Muscle layer of colon (tissue), 2 donors: ENCODE results near the gene NOSTRIN.

ENCODE experiments used
- H3K27ac ChIP-seq: one replicate; pipeline ENCODE4 v1.7.0; 2013; ENCODE audit warnings: low read depth, mild to moderate bottlenecking, low read length, moderate library complexity
- H3K27me3 ChIP-seq, 2 donors: one replicate each; pipeline ENCODE4 v1.7.0; 2013; ENCODE audit warnings: low read length in 2 of 2, mild to moderate bottlenecking in 2 of 2; ENCODE audit not compliant: insufficient read depth in 2 of 2, control insufficient read depth in 1 of 2
- H3K36me3 ChIP-seq: one replicate; pipeline ENCODE4 v1.7.0; 2013; ENCODE audit warnings: mild to moderate bottlenecking, low read length; ENCODE audit not compliant: insufficient read depth
- H3K4me1 ChIP-seq: one replicate; pipeline ENCODE4 v1.7.0; 2013; ENCODE audit warnings: mild to moderate bottlenecking, low read length; ENCODE audit not compliant: insufficient read depth
- H3K4me3 ChIP-seq, 2 donors: one replicate each; pipeline ENCODE4 v1.7.0; 2013; ENCODE audit warnings: low read length in 2 of 2, low read depth in 1 of 2, mild to moderate bottlenecking in 1 of 2, moderate library complexity in 1 of 2
- H3K9ac ChIP-seq: one replicate; pipeline ENCODE4 v1.7.0; 2013; ENCODE audit warnings: low read length
- H3K9me3 ChIP-seq: one replicate; pipeline ENCODE4 v1.7.0; 2013; ENCODE audit warnings: mild to moderate bottlenecking, low read length
- donor health status: abdominal sarcoma.
- donor health status: Adenocarcinoma of cecum.

The NOSTRIN gene

DNA sequence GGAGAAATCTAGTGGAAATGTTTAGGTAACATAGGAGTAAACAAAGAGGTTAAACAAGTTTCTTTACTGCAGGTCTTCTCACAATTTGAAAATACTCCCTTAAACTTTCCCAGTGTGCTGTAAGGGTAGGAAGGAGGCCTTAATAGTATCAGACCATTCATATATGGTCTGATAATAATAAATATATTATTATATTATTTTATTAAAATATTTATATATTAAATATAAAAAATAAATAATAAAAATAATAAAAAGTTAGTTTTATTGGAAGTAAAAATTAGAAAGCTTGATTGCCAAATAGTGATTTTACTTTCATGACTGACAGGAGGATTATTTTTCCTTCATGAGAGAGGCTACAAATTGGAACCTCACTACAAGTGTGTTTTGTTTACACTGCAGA is 7.1 kb downstream of the NOSTRIN start:
- Histone ChIP-seq H3K9me3 (no peaks in the 10 kb centered on the region), H3K36me3 (no peaks in the 10 kb centered on the region), H3K4me1 (no peaks in the 10 kb centered on the region), H3K9ac (no peak overlapping the region), H3K4me3 (no peak overlapping the region), H3K27me3 (no peaks in the 10 kb centered on the region), H3K27ac (no peak overlapping the region)

DNA sequence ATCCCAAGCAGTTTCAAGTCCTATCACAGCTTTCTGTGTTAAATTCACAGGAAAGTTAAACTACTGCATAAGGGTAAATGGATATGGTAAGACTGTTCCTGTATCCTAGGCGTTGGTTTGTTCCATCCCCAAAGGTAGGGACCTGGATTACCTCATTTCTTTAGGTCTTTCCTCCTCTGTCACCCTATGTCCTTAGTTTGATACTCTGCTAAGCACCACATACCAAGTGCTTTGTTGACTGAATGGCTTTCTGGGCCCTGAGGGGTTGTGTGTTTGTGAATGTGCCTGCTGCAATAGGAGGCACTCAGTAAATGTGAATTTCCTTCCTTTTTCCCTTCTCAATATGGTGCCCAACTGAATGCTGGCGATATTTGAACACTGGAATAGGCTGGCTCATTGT is 7.8 kb downstream of the NOSTRIN start:
- Histone ChIP-seq H3K9me3 (no peaks in the 10 kb centered on the region), H3K27me3 (no peaks in the 10 kb centered on the region), H3K36me3 (no peaks in the 10 kb centered on the region), H3K9ac (no peak overlapping the region), H3K4me1 (no peaks in the 10 kb centered on the region), H3K27ac (no peak overlapping the region), H3K4me3 (no peak overlapping the region)

DNA sequence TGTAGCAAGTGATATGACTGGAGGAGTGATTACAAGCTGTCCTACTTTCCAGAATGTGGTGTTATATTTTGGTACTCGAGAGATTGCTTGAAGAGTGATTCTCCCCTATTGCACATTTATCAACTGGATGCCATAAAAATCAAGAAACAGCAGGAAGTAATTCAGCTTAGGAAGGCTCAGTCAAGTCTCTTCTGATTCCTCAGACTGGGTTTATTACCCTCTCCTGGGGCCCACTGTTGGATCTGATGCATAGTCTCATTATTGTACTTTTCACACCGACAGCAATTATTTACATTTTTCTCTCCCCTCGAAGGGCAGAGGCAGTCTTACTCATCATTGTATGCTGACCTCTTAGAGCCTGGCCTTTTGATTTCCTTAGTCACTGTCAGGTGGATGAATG is 9.3 kb downstream of the NOSTRIN start:
- no peaks in the 10 kb centered on the region for H3K9me3 ChIP-seq
- H3K9ac ChIP-seq, result no peak overlapping the region
- no peaks in the 10 kb centered on the region for H3K4me1 ChIP-seq
- H3K36me3 ChIP-seq, result no peaks in the 10 kb centered on the region
- no peak overlapping the region for H3K4me3 ChIP-seq
- H3K27me3 ChIP-seq, result no peaks in the 10 kb centered on the region
- no peak overlapping the region for H3K27ac ChIP-seq

- H3K27ac ChIP-seq, result no peak overlapping the region
- H3K36me3 ChIP-seq, result no peaks in the 10 kb centered on the region
- H3K4me3 ChIP-seq, result no peak overlapping the region
- H3K27me3 ChIP-seq, result no peaks in the 10 kb centered on the region
- H3K9me3 ChIP-seq, result no peaks in the 10 kb centered on the region
- H3K9ac ChIP-seq, result no peak overlapping the region
- no peaks in the 10 kb centered on the region for H3K4me1 ChIP-seq
Measured at GRCh38 chr2:168814046-168814445, 11.6 kb downstream of the NOSTRIN start.

DNA sequence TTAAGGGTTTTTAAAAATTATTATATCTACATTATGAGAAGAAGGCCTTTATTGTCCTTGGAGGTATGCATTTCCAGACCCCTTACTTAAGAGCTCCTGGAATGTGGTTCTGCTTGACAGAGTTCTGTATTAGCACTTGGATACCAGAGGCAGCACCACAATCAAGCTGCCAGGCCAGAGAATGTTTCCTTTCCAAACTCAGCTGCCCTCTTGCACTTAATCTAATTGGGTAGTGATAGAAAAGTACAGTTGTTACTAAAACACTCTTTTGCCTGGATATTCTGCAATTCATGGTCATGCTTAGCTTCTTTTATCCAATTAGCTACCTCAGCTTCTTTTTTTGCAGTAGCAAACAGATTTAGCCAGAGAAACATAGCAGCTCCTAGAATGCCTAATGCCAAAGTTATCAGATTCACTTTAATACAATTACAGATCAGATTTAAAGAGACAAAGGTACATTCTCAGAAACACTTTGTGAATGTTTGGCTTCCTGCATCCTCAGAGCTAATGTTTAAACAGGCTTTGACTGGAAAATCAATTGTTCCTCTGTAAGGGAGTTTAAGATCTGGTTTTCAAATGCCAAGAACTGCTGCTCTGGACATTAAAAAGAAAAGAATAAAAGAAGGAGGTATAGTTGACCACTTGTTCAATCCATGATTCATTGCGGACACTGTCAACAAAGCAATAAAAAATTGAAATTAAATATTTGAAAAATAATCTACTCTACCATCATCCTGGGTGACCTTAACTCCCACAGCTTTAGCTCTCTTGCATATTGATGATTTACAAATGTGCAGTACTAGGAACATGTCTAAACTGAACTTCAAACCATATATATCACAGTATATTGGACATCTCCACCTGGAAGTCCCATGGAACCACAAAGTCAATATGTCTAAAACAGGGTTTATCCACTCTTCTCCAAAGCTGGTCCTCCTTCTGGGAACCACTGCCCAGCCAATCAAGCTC is 12.8 kb downstream of the NOSTRIN start:
- H3K4me1 ChIP-seq, result no peaks in the 10 kb centered on the region

DNA sequence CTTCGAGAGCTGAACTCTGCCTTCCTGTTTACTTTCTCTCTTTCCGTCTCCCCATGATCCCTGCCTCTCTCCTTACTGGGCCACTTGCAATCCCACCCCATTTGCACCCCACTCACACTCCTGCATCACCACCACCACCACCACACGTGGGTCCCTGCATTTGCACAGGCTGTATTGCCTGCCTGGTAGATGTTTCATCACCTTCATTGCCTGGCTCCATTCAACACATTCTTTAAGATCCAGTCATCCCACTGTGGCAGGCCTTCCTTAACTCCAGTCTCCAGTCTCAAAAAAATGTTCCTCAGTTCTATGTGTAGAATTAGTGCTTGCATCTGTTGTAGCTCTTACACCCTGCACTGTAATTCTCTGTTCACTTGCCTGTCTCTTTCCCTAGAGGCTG is 13.9 kb downstream of the NOSTRIN start:
- Histone ChIP-seq H3K36me3 (no peaks in the 10 kb centered on the region), H3K27ac (no peak overlapping the region), H3K27me3 (no peaks in the 10 kb centered on the region), H3K4me1 (no peaks in the 10 kb centered on the region), H3K9ac (no peak overlapping the region), H3K9me3 (no peaks in the 10 kb centered on the region), H3K4me3 (no peak overlapping the region)

More for the DNA sequence above, 12.8 kb downstream of the NOSTRIN start:
- H3K9ac ChIP-seq, result no peak overlapping the region
- no peak overlapping the region for H3K4me3 ChIP-seq
- no peaks in the 10 kb centered on the region for H3K27me3 ChIP-seq
- no peak overlapping the region for H3K27ac ChIP-seq
- no peaks in the 10 kb centered on the region for H3K9me3 ChIP-seq
- no peaks in the 10 kb centered on the region for H3K36me3 ChIP-seq

DNA sequence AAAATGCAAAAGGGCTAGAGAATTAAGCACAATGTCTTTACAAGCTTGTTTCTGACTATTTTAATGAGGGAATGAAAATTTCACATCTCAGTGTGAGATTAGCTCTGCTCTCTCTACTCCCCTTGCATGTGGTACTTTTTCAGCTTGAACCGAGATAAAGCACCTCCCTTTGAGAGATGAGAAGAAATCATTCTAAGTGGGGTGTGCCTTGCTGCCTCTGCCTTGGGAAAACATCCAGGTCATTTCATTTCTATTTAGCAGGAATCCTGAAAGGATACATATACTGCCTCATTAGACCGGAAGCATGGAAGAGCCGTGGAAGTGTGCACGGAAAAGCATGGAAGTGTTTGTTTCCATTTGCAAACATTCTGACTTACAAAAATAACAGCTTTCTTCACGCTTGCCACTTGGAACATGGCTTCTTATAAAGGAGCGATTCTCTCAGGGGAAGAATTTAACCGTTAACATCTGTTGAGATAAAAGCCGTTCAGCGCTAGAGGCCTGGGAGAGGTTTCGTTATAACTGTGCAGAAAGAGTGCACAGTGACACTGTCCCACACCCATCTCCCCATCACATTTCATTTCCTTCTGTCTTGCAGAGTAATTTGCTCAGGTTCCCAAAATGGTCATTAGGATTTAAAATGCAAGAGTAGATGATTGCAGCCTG is 16.7 kb downstream of the NOSTRIN start:
- Histone ChIP-seq H3K27ac (no peak overlapping the region), H3K36me3 (no peaks in the 10 kb centered on the region), H3K9ac (no peak overlapping the region), H3K9me3 (no peaks in the 10 kb centered on the region), H3K4me1 (no peaks in the 10 kb centered on the region), H3K27me3 (no peaks in the 10 kb centered on the region), H3K4me3 (no peak overlapping the region)

DNA sequence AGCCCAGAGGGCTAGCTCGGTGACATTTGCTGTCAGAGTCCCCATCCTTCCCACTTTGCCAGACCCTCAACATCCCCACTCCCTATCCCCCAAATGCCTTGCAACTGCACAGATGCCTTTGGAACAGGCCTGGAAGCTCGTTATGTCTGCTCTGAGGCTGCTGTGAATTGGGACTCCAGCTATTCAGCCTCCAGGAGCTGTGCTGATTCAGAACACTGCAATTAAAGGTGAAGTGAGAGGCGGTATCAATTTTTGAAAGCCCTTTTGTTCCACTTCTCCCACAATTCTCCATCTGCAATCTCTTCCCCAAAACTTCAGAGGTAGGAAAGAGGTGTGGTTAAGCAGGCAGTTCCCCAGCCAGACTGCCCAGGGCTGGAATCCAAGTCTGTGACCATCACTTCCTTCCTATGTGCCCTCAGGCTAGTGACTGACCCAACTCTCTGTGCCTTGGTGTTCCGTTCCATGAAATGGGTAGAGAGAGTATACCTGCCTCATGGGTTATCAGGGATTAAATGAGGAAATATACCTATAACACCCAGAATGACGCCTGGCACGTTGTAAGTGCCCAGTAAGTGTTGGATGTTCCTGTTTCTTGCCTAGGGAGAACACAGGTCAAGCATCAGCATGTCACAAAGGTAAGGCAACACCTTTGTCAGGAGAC is 17.5 kb downstream of the NOSTRIN start:
- H3K27me3 ChIP-seq, result no peaks in the 10 kb centered on the region

DNA sequence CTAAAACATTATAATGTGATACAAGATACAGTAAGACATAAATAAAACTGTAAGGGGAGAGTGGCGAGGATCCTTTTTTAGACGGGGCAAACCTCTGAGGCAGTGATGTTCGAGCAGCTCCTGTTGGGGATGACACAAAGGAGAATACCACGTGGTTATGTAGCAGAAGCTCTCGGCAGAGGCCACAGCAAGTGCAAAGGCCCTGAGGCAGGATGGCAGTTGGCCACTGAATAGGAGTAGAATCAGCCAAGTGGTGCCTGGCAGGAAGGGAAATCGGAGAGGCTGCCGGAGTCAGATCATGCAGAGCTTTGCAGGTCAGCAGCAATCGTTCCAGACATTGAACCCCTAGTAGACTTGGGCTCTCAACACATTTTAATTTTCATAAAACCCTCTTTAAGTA is 19.1 kb downstream of the NOSTRIN start:
- H3K27ac ChIP-seq, result no peak overlapping the region
- no peaks in the 10 kb centered on the region for H3K4me1 ChIP-seq
- H3K36me3 ChIP-seq, result no peaks in the 10 kb centered on the region
- H3K4me3 ChIP-seq, result no peak overlapping the region
- H3K9me3 ChIP-seq, result no peaks in the 10 kb centered on the region
- H3K27me3 ChIP-seq, result no peaks in the 10 kb centered on the region
- H3K9ac ChIP-seq, result no peak overlapping the region

More for the DNA sequence above, 17.5 kb downstream of the NOSTRIN start:
- Histone ChIP-seq H3K36me3 (no peaks in the 10 kb centered on the region), H3K9ac (no peak overlapping the region), H3K4me3 (no peak overlapping the region), H3K9me3 (no peaks in the 10 kb centered on the region), H3K4me1 (no peaks in the 10 kb centered on the region), H3K27ac (no peak overlapping the region)

DNA sequence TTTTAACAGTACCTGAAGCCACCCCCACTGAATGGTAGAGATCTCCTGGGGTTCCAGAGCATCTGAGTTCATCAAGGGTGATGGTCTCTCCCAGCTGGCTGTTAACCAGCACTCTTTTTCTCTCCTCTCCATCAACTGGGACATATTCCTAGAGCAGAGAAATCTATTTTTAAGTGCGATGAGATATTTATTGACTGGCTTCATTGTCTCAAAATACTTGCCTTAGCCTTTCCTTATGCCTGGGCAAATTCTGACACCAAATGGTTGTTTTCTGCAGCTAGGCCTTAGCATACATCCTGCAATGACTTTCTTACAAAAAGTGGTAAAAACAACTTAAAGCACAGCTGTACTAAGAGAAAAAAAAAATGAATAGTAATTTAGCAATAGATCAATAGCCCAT is 19.6 kb downstream of the NOSTRIN start:
- Histone ChIP-seq H3K4me3 (no peak overlapping the region), H3K9me3 (no peaks in the 10 kb centered on the region), H3K36me3 (no peaks in the 10 kb centered on the region), H3K4me1 (no peaks in the 10 kb centered on the region), H3K27ac (no peak overlapping the region), H3K27me3 (no peaks in the 10 kb centered on the region), H3K9ac (no peak overlapping the region)

DNA sequence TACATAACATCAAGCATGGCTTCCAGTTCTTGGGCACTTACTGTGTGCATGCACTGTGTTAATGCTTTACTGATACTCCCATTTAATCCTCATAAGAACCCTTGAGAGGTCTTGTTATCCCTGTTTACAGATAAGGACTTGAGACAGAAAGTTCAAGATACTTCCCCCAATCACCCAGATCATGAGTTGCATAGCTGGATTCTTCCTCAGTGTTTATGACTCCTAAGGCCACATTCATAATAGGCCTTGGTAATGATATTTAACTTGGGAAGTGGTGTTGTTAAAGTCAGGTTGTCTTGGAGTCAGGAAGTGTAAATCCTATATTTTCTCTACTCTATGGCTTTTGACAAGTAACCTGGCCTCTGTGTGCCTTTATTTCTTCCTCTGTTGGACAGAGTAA is 22.7 kb downstream of the NOSTRIN start:
- Histone ChIP-seq H3K4me3 (no peak overlapping the region), H3K27ac (no peak overlapping the region), H3K4me1 (no peaks in the 10 kb centered on the region), H3K36me3 (no peaks in the 10 kb centered on the region), H3K27me3 (no peaks in the 10 kb centered on the region), H3K9ac (no peak overlapping the region), H3K9me3 (no peaks in the 10 kb centered on the region)
